Measurements from ENCODE around the gene RAB5IF. TPM values are rescaled to one million over a fixed set of nuclear protein-coding genes. Genes with fewer than 3 reads are reported as not detected.

The RAB5IF gene
- total RNA-seq, 1 experiment from 2014 or later, result 118 TPM

- CTCF ChIA-PET, result interaction anchor here (0.6 kb wide), 1 partner anchor 255 kb away, joined by 3 read pairs; no protein-coding TSS in a partner anchor
- no peaks in the 10 kb centered on the region for H3K4me1 ChIP-seq (ENCODE audit: control insufficient read depth, insufficient read depth, low read length)
- no TSS peak for BruUV-seq (replicated peaks)
- H3K36me3 ChIP-seq (ENCODE audit: control insufficient read depth, insufficient read depth, low read length), result no peaks in the 10 kb centered on the region
- TF ChIP-seq TCF7L2 (IDR thresholded peaks at IDR 0.05; ENCODE audit: low read depth, low read length), result no peak
- no peak for TF ChIP-seq CTCF (IDR thresholded peaks at IDR 0.05)
- no peak for TF ChIP-seq SIN3A (IDR thresholded peaks at IDR 0.05; ENCODE audit: borderline replicate concordance, insufficient read depth, low read depth, low read length)
- TF ChIP-seq REST (IDR thresholded peaks at IDR 0.05; ENCODE audit: insufficient read depth in 1 of 2, low read depth in 2 of 2, low read length in 1 of 2), result no peak
- no peak for TF ChIP-seq POLR2AphosphoS5 (IDR thresholded peaks at IDR 0.05; ENCODE audit: low read depth, low read length)
- no peak overlapping the region for H3K4me3 ChIP-seq (ENCODE audit: low read depth in 2 of 2, low read length in 2 of 2)
- no peak for ATAC-seq
- POLR2A ChIA-PET, result no interaction called here
- no peak for DNase-seq (ENCODE audit: low read depth, low spot score)
- no peaks in the 10 kb centered on the region for H3K27me3 ChIP-seq (ENCODE audit: control insufficient read depth, insufficient read depth, low read length)
- in situ Hi-C loops (cut with HindIII; ENCODE audit: low pct_unique_long_range_greater_than_20kb, low sequenced_read_pairs) (no loop called here), intact Hi-C loops (cut with micrococcal nuclease; ENCODE audit: unreplicated experiment) (no loop called here)
- H3K9me3 ChIP-seq (ENCODE audit: control insufficient read depth, insufficient read depth, low read depth, low read length), result no peaks in the 10 kb centered on the region
- H3K27ac ChIP-seq (ENCODE audit: low read length), result no peak overlapping the region
These were observed 48.9 kb downstream of the RAB5IF start for GRCh38 chr20:36654506-36654905.

- ChIA-PET POLR2A (no interaction called here), CTCF (no interaction called here)
These were observed 49.4 kb downstream of the RAB5IF start for GRCh38 chr20:36655004-36655403.

More at GRCh38 chr20:36655004-36655403, 49.4 kb downstream of the RAB5IF start:
- H3K4me3 ChIP-seq (ENCODE audit: low read depth in 2 of 2, low read length in 2 of 2), result no peak overlapping the region
- intact Hi-C loops (cut with micrococcal nuclease; ENCODE audit: unreplicated experiment) (no loop called here), in situ Hi-C loops (cut with HindIII; ENCODE audit: low pct_unique_long_range_greater_than_20kb, low sequenced_read_pairs) (no loop called here)
- H3K36me3 ChIP-seq (ENCODE audit: control insufficient read depth, insufficient read depth, low read length), result no peaks in the 10 kb centered on the region
- TF ChIP-seq REST (IDR thresholded peaks at IDR 0.05; ENCODE audit: insufficient read depth in 1 of 2, low read depth in 2 of 2, low read length in 1 of 2) (no peak), SIN3A (IDR thresholded peaks at IDR 0.05; ENCODE audit: borderline replicate concordance, insufficient read depth, low read depth, low read length) (no peak), TCF7L2 (IDR thresholded peaks at IDR 0.05; ENCODE audit: low read depth, low read length) (no peak), CTCF (IDR thresholded peaks at IDR 0.05) (no peak), POLR2AphosphoS5 (IDR thresholded peaks at IDR 0.05; ENCODE audit: low read depth, low read length) (no peak)
- no peaks in the 10 kb centered on the region for H3K9me3 ChIP-seq (ENCODE audit: control insufficient read depth, insufficient read depth, low read depth, low read length)
- H3K27ac ChIP-seq (ENCODE audit: low read length), result no peak overlapping the region
- DNase-seq (ENCODE audit: low read depth, low spot score), result no peak
- BruUV-seq (replicated peaks), result no TSS peak
- ATAC-seq, result no peak
- no peaks in the 10 kb centered on the region for H3K4me1 ChIP-seq (ENCODE audit: control insufficient read depth, insufficient read depth, low read length)
- no peaks in the 10 kb centered on the region for H3K27me3 ChIP-seq (ENCODE audit: control insufficient read depth, insufficient read depth, low read length)

Measured in Panc1 (cell line).